Measurements from ENCODE around the gene REP15. TPM values are rescaled to one million over a fixed set of nuclear protein-coding genes. Genes with fewer than 3 reads are reported as not detected.

Gene REP15
- total and polyA plus RNA-seq, 2 of the 8 experiments (the other 6 are each of a cell fraction or from before 2014, with no cell fraction given), result 0.06 to 0.73 TPM

GRCh38 chr12:27743601-27744000 is 47.4 kb downstream of the REP15 start:
- ChIA-PET CTCF (ENCODE audit: partially characterized antibody) (interaction anchor here (1.0 to 1.9 kb wide), 2 partner anchors 10 to 13 kb away, joined by 5 to 6 read pairs; no protein-coding TSS in a partner anchor), POLR2A (ENCODE audit: partially characterized antibody) (no interaction called here)
- no peak overlapping the region for H4K5ac ChIP-seq (ENCODE audit: insufficient read length, low read depth, low read length)
- no peak overlapping the region for H3K56ac ChIP-seq (replicated peaks; ENCODE audit: insufficient read length, low read depth, low read length)
- H3K36me3 ChIP-seq (ENCODE audit: control insufficient read depth in 2 of 4, insufficient read depth in 4 of 4, low read length in 3 of 4), result peaks cover 0 to 20% (median 8%) of the 10 kb centered on the region in 4 experiments; a peak in 5 of 8 replicates
- H3K4ac ChIP-seq (replicated peaks; ENCODE audit: insufficient read length, low read depth, low read length), result no peak overlapping the region
- no peak overlapping the region for H2BK12ac ChIP-seq (ENCODE audit: low read depth, low read length)
- no peaks in the 10 kb centered on the region; the same call in 1 of the 2 replicates for H3K23me2 ChIP-seq (ENCODE audit: low read depth, low read length)
- no peak overlapping the region for H3K4me3 ChIP-seq (ENCODE audit: extremely low read depth in 1 of 4, insufficient read depth in 2 of 4, low read depth in 3 of 4, low read length in 4 of 4)
- H2AFZ ChIP-seq (ENCODE audit: low read length), result no peak overlapping the region
- H4K20me1 ChIP-seq (replicated peaks in 1 of 2; ENCODE audit: control insufficient read depth in 1 of 2, insufficient read depth in 2 of 2, low read length in 2 of 2), result peaks cover 0 to 2% of the 10 kb centered on the region in 2 experiments
- no peak overlapping the region for H3K4me2 ChIP-seq (ENCODE audit: insufficient read depth in 1 of 2, low read depth in 2 of 2, low read length in 2 of 2)
- no peak overlapping the region for H3K9ac ChIP-seq (replicated peaks in 1 of 4; ENCODE audit: extremely low read depth in 1 of 4, low read depth in 3 of 4, low read length in 3 of 4)
- no peak overlapping the region for H4K91ac ChIP-seq (replicated peaks; ENCODE audit: insufficient read length, low read length)
- H2BK15ac ChIP-seq (ENCODE audit: low read length), result no peak overlapping the region
- H3K4me1 ChIP-seq (replicated peaks in 1 of 4; ENCODE audit: control insufficient read depth in 3 of 4, insufficient read depth in 4 of 4, low read length in 3 of 4), result no peaks in the 10 kb centered on the region
- H3K27ac ChIP-seq (ENCODE audit: low read depth, low read length), result no peak overlapping the region
- H2BK20ac ChIP-seq (ENCODE audit: low read length), result no peak overlapping the region
- no peak overlapping the region for H3K23ac ChIP-seq (ENCODE audit: insufficient read length)
- no peak for DNase-seq (ENCODE audit: low read depth in 1 of 2, low spot score in 2 of 2)
- no peaks in the 10 kb centered on the region for H3K27me3 ChIP-seq (replicated peaks in 1 of 4; ENCODE audit: control insufficient read depth in 3 of 4, extremely low read depth in 1 of 4, insufficient read depth in 3 of 4, low read length in 3 of 4)
- no peaks in the 10 kb centered on the region for H3K79me2 ChIP-seq (ENCODE audit: control insufficient read depth in 1 of 2, insufficient read depth in 2 of 2, low read length in 2 of 2)
- no peak overlapping the region for H3K18ac ChIP-seq (ENCODE audit: extremely low read depth, low read length)
- H3K9me3 ChIP-seq (ENCODE audit: insufficient read depth in 2 of 2, low read depth in 1 of 2, low read length in 1 of 2), result no peaks in the 10 kb centered on the region; a peak in 1 of 4 replicates
- no peak overlapping the region for H2BK5ac ChIP-seq (ENCODE audit: low read depth, low read length)
- no peaks in the 10 kb centered on the region for H3K79me1 ChIP-seq (ENCODE audit: low read depth, low read length)
- no peak overlapping the region for H4K8ac ChIP-seq (ENCODE audit: extremely low read depth, insufficient read depth, low read length)
- H2AK5ac ChIP-seq (ENCODE audit: low read depth, low read length), result no peak overlapping the region
- no peak overlapping the region for H2BK120ac ChIP-seq (replicated peaks; ENCODE audit: low read depth, low read length)
- no peak overlapping the region for H3K14ac ChIP-seq (ENCODE audit: insufficient read length)
- WGBS, 2 experiments (ENCODE audit: extremely low coverage in 1 of 2, insufficient coverage in 1 of 2, insufficient read length in 1 of 2, insufficient replicate concordance in 2 of 2, low coverage in 1 of 2, low lambda C conversion rate in 2 of 2, missing lambda C conversion rate in 1 of 2), result 91% methylated on average over 5 of the region's 5 CpGs; no CpG with 5 or more reads in 1 of the 2 experiments
- no peak for FAIRE-seq
- TF ChIP-seq CEBPB (IDR thresholded peaks at IDR 0.05; ENCODE audit: low read depth, low read length) (no peak), NANOG (IDR thresholded peaks at IDR 0.05; ENCODE audit: insufficient read depth, low read depth, low read length, poor library complexity, severe bottlenecking) (no peak), EZH2 (IDR thresholded peaks at IDR 0.05; ENCODE audit: low read depth, low read length, severe bottlenecking) (no peak), CTCF (IDR thresholded peaks at IDR 0.05; ENCODE audit: control extremely low read depth in 1 of 3, insufficient read depth in 1 of 3, low read depth in 1 of 3, low read length in 3 of 3) (no peak), SP1 (IDR thresholded peaks at IDR 0.05; ENCODE audit: low read depth, low read length) (no peak), POLR2A (IDR thresholded peaks at IDR 0.05; ENCODE audit: control extremely low read depth in 1 of 2, low read depth in 2 of 2, low read length in 2 of 2) (no peak), ZNF274 (IDR thresholded peaks at IDR 0.05; ENCODE audit: borderline replicate concordance, extremely low read depth, low read length) (no peak), RXRA (IDR thresholded peaks at IDR 0.05; ENCODE audit: insufficient read depth, low read depth, low read length) (no peak), SAP30 (IDR thresholded peaks at IDR 0.05; ENCODE audit: insufficient read depth, insufficient replicate concordance, low read length) (no peak), EGR1 (IDR thresholded peaks at IDR 0.05; ENCODE audit: borderline replicate concordance, low read depth, low read length) (no peak), GTF2F1 (IDR thresholded peaks at IDR 0.05; ENCODE audit: borderline replicate concordance, low read depth, low read length) (no peak), MAFK (IDR thresholded peaks at IDR 0.05; ENCODE audit: low read depth, low read length) (no peak)
